SH-SY5Y (cell line): ENCODE data around the gene PHYHD1.

Source experiments
- GATA2 ChIP-seq: IDR thresholded peaks from 2 replicates; pipeline ENCODE4 v1.6.1; 2011; ENCODE audit warnings: mild to moderate bottlenecking, low read depth, low read length
- GATA3 ChIP-seq: IDR thresholded peaks from 2 replicates; pipeline ENCODE4 v1.6.1; 2011; ENCODE audit warnings: low read depth, mild to moderate bottlenecking, low read length, moderate library complexity

GRCh38 chr9:128945798-128946501, 25.2 kb downstream of the PHYHD1 start:
- TF ChIP-seq GATA3 = no peak
- TF ChIP-seq GATA2 = no peak
